ENCODE data around the gene C1QTNF6. TPM values are rescaled to one million over a fixed set of nuclear protein-coding genes. Genes with fewer than 3 reads are reported as not detected.

C1QTNF6 gene
- total and polyA plus RNA-seq, 2 of the 4 experiments (the other 2 are of a cell fraction): 1.1 to 10.9 TPM

- Histone ChIP-seq H3K27ac (ENCODE audit: insufficient read depth, low read length) (no peak overlapping the region), H2BK120ac (ENCODE audit: low read depth, low read length) (no peak overlapping the region), H3K4me2 (ENCODE audit: low read depth, low read length) (no peak overlapping the region; the same call in 1 of the 2 replicates), H2AFZ (replicated peaks; ENCODE audit: low read length, poor library complexity) (peak overlapping the region; percentile 61), H3K36me3 (ENCODE audit: control insufficient read depth, insufficient read depth, low read length) (no peaks in the 10 kb centered on the region), H4K20me1 (ENCODE audit: insufficient read depth, low read length) (no peaks in the 10 kb centered on the region), H2AK9ac (replicated peaks; ENCODE audit: low read depth, low read length, poor library complexity) (peak overlapping the region; percentile 28), H3K9ac (ENCODE audit: low read depth, low read length) (no peak overlapping the region), H2BK15ac (ENCODE audit: low read depth, low read length) (no peak overlapping the region), H3K4me3 (ENCODE audit: insufficient read depth, low read depth, low read length) (no peak overlapping the region), H4K91ac (ENCODE audit: insufficient read depth, low read depth, low read length) (no peak overlapping the region), H3K23ac (ENCODE audit: low read depth, low read length) (no peak overlapping the region; the same call in 1 of the 2 replicates), H2BK5ac (ENCODE audit: low read depth, low read length, poor library complexity, severe bottlenecking) (no peak overlapping the region), H3K14ac (replicated peaks; ENCODE audit: low read depth, low read length) (no peak overlapping the region), H2BK20ac (ENCODE audit: low read depth, low read length) (no peak overlapping the region), H3K9me3 (ENCODE audit: control insufficient read depth, insufficient read depth, low read length) (no peaks in the 10 kb centered on the region), H3K79me1 (ENCODE audit: low read depth in 1 of 2, low read length in 2 of 2) (no peaks in the 10 kb centered on the region), H3K18ac (ENCODE audit: low read depth, low read length) (no peak overlapping the region), H3K9me1 (ENCODE audit: insufficient read depth, low read length) (no peaks in the 10 kb centered on the region), H3K4me1 (ENCODE audit: control insufficient read depth, insufficient read depth, low read length) (peaks cover 2% of the 10 kb centered on the region; the same call in 1 of the 2 replicates), H3K4ac (ENCODE audit: low read depth, low read length) (no peak overlapping the region), H3K56ac (ENCODE audit: extremely low read depth, insufficient read depth, low read length) (no peak overlapping the region), H4K8ac (ENCODE audit: low read depth in 2 of 2, low read length in 2 of 2) (no peak overlapping the region), H2AK5ac (ENCODE audit: low read depth, low read length) (no peak overlapping the region), H4K5ac (ENCODE audit: low read depth, low read length) (no peak overlapping the region), H3K27me3 (ENCODE audit: control insufficient read depth, insufficient read depth, low read length) (peaks cover 50% of the 10 kb centered on the region)
- ChIA-PET POLR2A (ENCODE audit: unreplicated experiment) (no interaction called here), CTCF (no interaction called here)
- in situ Hi-C loops (cut with MboI; ENCODE audit: low sequenced_read_pairs): no loop called here
- dilution Hi-C loops (cut with HindIII; ENCODE audit: low sequenced_read_pairs, unreplicated experiment): no loop called here
- 26% methylated on average over 10 of the region's 17 CpGs; no CpG with 5 or more reads in 1 of the 2 experiments for WGBS, 2 experiments (ENCODE audit: extremely low coverage in 2 of 2, insufficient read length in 1 of 2)
- TF ChIP-seq SMC3 (IDR thresholded peaks at IDR 0.05; ENCODE audit: low read depth, low read length) (no peak), RAD21 (IDR thresholded peaks at IDR 0.05; ENCODE audit: low read length) (no peak), CHD1 (IDR thresholded peaks at IDR 0.05; ENCODE audit: low read depth, low read length) (no peak), MXI1 (IDR thresholded peaks at IDR 0.05; ENCODE audit: borderline replicate concordance, low read depth, low read length) (no peak)
- intact Hi-C loops (cut with micrococcal nuclease): no loop called here
- DNase-seq (peak; percentile 2), ATAC-seq (ENCODE audit: low read depth) (peak; percentile 11; the same call in 1 of the 2 replicates)
- no TSS peak for BruUV-seq (replicated peaks)
Observed at GRCh38 chr22:37145180-37146050, 42.6 kb downstream of the C1QTNF6 start.
